GM12875 (cell line): ENCODE measurements around the gene C2.
"Not testable (repeated sequence)": the region's sequence is repeated elsewhere in the genome, so short reads cannot be mapped to it uniquely, and the experiment has no call there.

Experiments
- H3K4me3 ChIP-seq: one replicate; pipeline ENCODE4 v1.5.1; 2011; ENCODE audit warnings: low read depth, low read length, control low read depth
- TF ChIP-seq, protein P1 (sequence below): IDR thresholded peaks from 2 replicates; pipeline ENCODE4 v1.5.1; 2011; ENCODE audit warnings: low read depth, mild to moderate bottlenecking, control low read depth, inconsistent platforms, low read length, moderate library complexity, borderline replicate concordance; ENCODE audit not compliant: insufficient read depth

Gene C2

GRCh38 chr6:31979238-31979898 is 51.9 kb downstream of the C2 start:
- H3K4me3 ChIP-seq = no peak overlapping the region
- TF ChIP-seq, protein P1, sequence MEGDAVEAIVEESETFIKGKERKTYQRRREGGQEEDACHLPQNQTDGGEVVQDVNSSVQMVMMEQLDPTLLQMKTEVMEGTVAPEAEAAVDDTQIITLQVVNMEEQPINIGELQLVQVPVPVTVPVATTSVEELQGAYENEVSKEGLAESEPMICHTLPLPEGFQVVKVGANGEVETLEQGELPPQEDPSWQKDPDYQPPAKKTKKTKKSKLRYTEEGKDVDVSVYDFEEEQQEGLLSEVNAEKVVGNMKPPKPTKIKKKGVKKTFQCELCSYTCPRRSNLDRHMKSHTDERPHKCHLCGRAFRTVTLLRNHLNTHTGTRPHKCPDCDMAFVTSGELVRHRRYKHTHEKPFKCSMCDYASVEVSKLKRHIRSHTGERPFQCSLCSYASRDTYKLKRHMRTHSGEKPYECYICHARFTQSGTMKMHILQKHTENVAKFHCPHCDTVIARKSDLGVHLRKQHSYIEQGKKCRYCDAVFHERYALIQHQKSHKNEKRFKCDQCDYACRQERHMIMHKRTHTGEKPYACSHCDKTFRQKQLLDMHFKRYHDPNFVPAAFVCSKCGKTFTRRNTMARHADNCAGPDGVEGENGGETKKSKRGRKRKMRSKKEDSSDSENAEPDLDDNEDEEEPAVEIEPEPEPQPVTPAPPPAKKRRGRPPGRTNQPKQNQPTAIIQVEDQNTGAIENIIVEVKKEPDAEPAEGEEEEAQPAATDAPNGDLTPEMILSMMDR = no peak

- not testable (repeated sequence) for H3K4me3 ChIP-seq
Measured at GRCh38 chr6:31980195-31980876, 52.8 kb downstream of the C2 start.

DNA sequence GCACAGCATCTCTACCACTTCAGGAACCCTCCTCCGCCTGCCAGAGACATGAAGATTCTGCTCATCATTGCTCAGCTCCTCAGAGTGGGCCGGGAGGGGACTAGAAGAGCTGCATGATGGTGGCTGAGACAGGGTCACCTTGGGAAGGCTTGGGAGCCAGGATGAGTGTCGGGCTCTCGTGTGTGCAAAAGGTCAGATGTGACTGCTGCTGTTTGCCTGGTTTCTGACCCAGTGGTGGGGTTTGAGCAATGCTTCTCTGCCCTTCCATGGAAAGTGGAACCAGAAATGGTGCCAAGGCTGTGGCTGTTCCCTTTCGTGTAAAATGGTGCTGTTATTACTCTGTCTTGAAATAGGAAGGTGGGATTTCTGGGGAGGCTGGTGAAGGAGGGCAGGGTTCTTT is 53.5 kb downstream of the C2 start:
- H3K4me3 ChIP-seq = not testable (repeated sequence)

GRCh38 chr6:31981744-31982143 is 54.2 kb downstream of the C2 start, which contains the start of gene C4A:
Gene C4A, plus strand, starts transcription at chr6:31982057. Its CDS starts 51 bp downstream, at chr6:31982108.
- H3K4me3 ChIP-seq = not testable (repeated sequence)

DNA sequence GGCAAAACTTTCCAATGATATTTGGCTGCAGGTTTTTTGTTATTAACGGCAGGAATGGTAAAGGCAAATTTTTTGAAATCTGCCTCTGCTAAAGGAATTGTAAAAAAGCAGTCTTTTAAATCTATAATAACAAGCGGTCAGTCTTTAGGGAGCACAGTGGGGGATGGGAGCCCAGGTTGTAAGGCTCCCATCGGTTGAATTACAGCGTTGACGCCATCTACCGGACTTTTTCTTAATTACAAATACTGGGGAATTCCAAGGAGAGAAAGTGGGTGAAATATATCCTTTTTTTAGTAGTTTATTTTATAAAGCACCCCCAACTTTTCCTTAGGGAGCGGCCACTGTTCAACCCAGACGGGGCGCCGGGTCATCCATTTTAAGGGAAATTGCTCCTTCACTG is 61.8 kb downstream of the C2 start:
- H3K4me3 ChIP-seq = not testable (repeated sequence)

DNA sequence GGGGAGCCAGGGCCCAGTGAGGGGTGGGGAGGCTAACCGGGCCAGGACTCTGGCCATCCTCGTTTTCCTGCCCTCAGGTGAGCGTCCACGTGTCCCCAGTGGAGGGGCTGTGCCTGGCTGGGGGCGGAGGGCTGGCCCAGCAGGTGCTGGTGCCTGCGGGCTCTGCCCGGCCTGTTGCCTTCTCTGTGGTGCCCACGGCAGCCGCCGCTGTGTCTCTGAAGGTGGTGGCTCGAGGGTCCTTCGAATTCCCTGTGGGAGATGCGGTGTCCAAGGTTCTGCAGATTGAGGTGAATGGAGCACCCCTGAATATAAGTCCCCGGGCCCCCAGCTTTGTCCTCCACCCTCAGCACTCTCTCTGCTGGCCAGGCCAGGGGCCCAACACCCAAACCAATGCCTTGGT is 66.9 kb downstream of the C2 start:
- not testable (repeated sequence) for H3K4me3 ChIP-seq
